ENCODE results near the gene DOP1A.

DNA sequence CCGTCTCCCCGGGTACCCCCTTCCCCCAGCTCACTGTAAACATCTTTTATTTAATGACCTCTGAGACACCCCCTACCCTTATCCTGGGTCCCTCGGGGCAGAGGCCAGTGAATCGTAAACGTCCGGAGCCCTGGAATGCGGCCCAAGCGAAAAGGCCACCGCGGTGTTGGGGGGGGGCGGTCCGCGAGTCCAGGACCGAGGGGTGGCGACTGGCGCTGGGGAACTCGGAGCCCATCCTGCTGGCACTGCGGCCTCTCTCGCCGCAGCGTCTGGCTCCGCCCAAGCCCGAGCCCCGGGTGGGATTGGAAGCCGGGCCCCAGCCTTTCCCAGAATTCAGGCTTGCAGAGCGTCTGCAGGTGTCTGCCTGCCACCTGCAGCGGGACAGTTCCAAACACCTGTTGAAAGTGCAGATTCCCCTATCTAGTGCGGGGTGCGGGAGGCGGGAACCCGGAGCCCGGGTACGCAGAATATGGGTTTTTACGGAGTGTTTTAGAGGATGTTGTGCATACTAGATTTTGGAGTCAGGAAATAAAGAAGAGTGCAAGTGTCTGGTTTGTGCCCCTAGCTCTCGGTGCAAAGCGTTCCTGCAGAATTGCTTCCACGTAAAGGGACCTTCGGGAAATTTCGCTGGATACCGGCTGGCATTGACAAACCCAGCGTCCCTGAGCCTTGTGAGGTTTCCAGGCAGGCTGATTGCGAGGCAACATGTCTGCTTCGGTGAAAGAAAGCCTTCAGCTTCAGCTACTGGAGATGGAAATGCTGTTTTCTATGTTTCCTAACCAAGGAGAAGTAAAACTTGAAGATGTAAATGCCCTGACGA is 126.5 kb downstream of the DOP1A start:
- TF ChIP-seq CTCF (IDR thresholded peaks at IDR 0.05) (no peak), POLR2A (IDR thresholded peaks at IDR 0.05) (no peak)

Data from Peyer's patch (tissue), 4 donors.